GM23248 (cell line): ENCODE results near the gene ATP5PO.

Source experiments
- EZH2 ChIP-seq: fragments of 200-600 bp; sonication (generic); IDR thresholded peaks from 2 replicates; pipeline ENCODE4 v1.6.1; 2018; ENCODE audit warnings: antibody characterized with exemption, mild to moderate bottlenecking; ENCODE audit not compliant: insufficient read depth, poor library complexity, severe bottlenecking
- EZH2phosphoT487 ChIP-seq: fragments of 200-600 bp; sonication (generic); IDR thresholded peaks from 2 replicates; pipeline ENCODE4 v1.6.1; 2018; ENCODE audit warnings: antibody characterized with exemption, moderate library complexity, mild to moderate bottlenecking, low read depth; ENCODE audit not compliant: insufficient read depth

- TF ChIP-seq EZH2 (no peak), EZH2phosphoT487 (no peak)
Measured at GRCh38 chr21:33857846-33858666, 57.5 kb downstream of the ATP5PO start.
